ENCODE measurements around the gene ATE1. TPM values are rescaled to one million over a fixed set of nuclear protein-coding genes. Genes with fewer than 3 reads are reported as not detected.

Gene ATE1
- total and polyA plus RNA-seq, 10 of the 15 experiments (the other 5 are each of a cell fraction or from before 2014, with no cell fraction given): 4.3 to 22.7 (median 15.9) TPM

- TF ChIP-seq ZBTB40 (IDR thresholded peaks at IDR 0.05; ENCODE audit: borderline replicate concordance) (no peak), IRF4 (IDR thresholded peaks at IDR 0.05; ENCODE audit: low read depth, low read length) (no peak), ELK1 (IDR thresholded peaks at IDR 0.05; ENCODE audit: low read depth, low read length) (no peak), KDM1A (IDR thresholded peaks at IDR 0.05; ENCODE audit: borderline replicate concordance) (no peak), NRF1 (conservative IDR thresholded peaks at IDR 0.05; ENCODE audit: low read depth, low read length) (no peak), ZBTB33 (IDR thresholded peaks at IDR 0.05) (no peak), CUX1 (IDR thresholded peaks at IDR 0.05; ENCODE audit: insufficient replicate concordance, low read depth, low read length) (no peak), TBL1XR1 (IDR thresholded peaks at IDR 0.05; ENCODE audit: low read depth, low read length) (no peak), CBX5 (IDR thresholded peaks at IDR 0.05; ENCODE audit: low read depth) (no peak)
Measured at GRCh38 chr10:121796342-121796741, 131.5 kb downstream of the ATE1 start (continued).

All from GM12878 (cell line).